Liver (tissue), 9 donors: Measurements from ENCODE around the gene TTC12. TPM values are rescaled to one million over a fixed set of nuclear protein-coding genes. Genes with fewer than 3 reads are reported as not detected.
A peak's percentile ranks its signal among the peaks of the same experiment; 100 is the strongest.

Source experiments
- DNase-seq: peaks from one replicate; pipeline ENCODE4 v3.0.0-alpha.2; 2017; ENCODE audit warnings: low spot score
- H3K27ac ChIP-seq, 2 donors: one replicate each; pipeline ENCODE4 v1.7.0; 2013; ENCODE audit warnings: inconsistent platforms in 2 of 2, low read length in 2 of 2, control low read depth in 1 of 2, low read depth in 1 of 2, mild to moderate bottlenecking in 1 of 2
- H3K27me3 ChIP-seq, 4 donors: one replicate each; pipeline versions ENCODE4 v1.6.1 to v1.7.0; 2013; ENCODE audit warnings: low read length in 3 of 4, inconsistent platforms in 1 of 4, mild to moderate bottlenecking in 1 of 4, moderate library complexity in 1 of 4; ENCODE audit not compliant: control insufficient read depth in 4 of 4, insufficient read depth in 4 of 4
- H3K36me3 ChIP-seq, 4 donors: one replicate each; pipeline versions ENCODE4 v1.6.1 to v1.7.0; 2013; ENCODE audit warnings: low read length in 3 of 4, mild to moderate bottlenecking in 3 of 4, low read depth in 1 of 4, moderate library complexity in 1 of 4; ENCODE audit not compliant: control insufficient read depth in 4 of 4, insufficient read depth in 3 of 4
- H3K4me1 ChIP-seq, 4 donors: one replicate each; pipeline versions ENCODE4 v1.6.1 to v1.7.0; 2013; ENCODE audit warnings: low read length in 3 of 4, mild to moderate bottlenecking in 3 of 4, moderate library complexity in 1 of 4; ENCODE audit not compliant: control insufficient read depth in 4 of 4, insufficient read depth in 4 of 4
- H3K4me3 ChIP-seq, 3 donors: one replicate each; pipeline versions ENCODE4 v1.6.1 to v1.7.0; 2013; ENCODE audit warnings: low read length in 3 of 3, control low read depth in 1 of 3, low read depth in 1 of 3, mild to moderate bottlenecking in 1 of 3
- H3K9ac ChIP-seq, 2 donors: one replicate each; pipeline ENCODE4 v1.7.0; 2013; ENCODE audit warnings: low read length in 2 of 2, mild to moderate bottlenecking in 2 of 2, moderate library complexity in 2 of 2, control low read depth in 1 of 2, low read depth in 1 of 2
- H3K9me3 ChIP-seq, 4 donors: one replicate each; pipeline versions ENCODE4 v1.6.1 to v1.7.0; 2013; ENCODE audit warnings: low read length in 3 of 4; ENCODE audit not compliant: control insufficient read depth in 4 of 4
- GABPA ChIP-seq, 2 donors: IDR thresholded peaks in 1 of 2; conservative IDR thresholded peaks in 1 of 2; 2 replicates each; pipeline ENCODE4 v1.6.1; 2016; ENCODE audit warnings: antibody characterized with exemption in 2 of 2, mild to moderate bottlenecking in 1 of 2, moderate library complexity in 1 of 2
- HNF4A ChIP-seq, 2 donors: conservative IDR thresholded peaks; 2 replicates each; pipeline ENCODE4 v1.6.1; 2016; ENCODE audit warnings: antibody characterized with exemption in 2 of 2, mild to moderate bottlenecking in 2 of 2
- HNF4G ChIP-seq: IDR thresholded peaks from 2 replicates; pipeline ENCODE4 v1.6.1; 2016; ENCODE audit warnings: antibody characterized with exemption
- JUND ChIP-seq, 2 donors: IDR thresholded peaks; 2 replicates each; pipeline ENCODE4 v1.6.1; 2016; ENCODE audit warnings: antibody characterized with exemption in 2 of 2
- RAD21 ChIP-seq, 2 donors: IDR thresholded peaks; 2 replicates each; pipeline ENCODE4 v1.6.1; 2016; ENCODE audit warnings: antibody characterized with exemption in 2 of 2, mild to moderate bottlenecking in 2 of 2
- RXRA ChIP-seq, 2 donors: IDR thresholded peaks; 2 replicates each; pipeline ENCODE4 v1.6.1; 2017 to 2018; ENCODE audit warnings: antibody characterized with exemption in 2 of 2, mild to moderate bottlenecking in 1 of 2
- YY1 ChIP-seq: IDR thresholded peaks from 2 replicates; pipeline ENCODE4 v1.6.1; 2016; ENCODE audit warnings: antibody characterized with exemption, mild to moderate bottlenecking
- WGBS: extraction: QIAGEN DNeasy Blood & Tissue Kit; methylation state at CpG from one replicate; pipeline ENCODE4 v1.1.7; 2013; 5-methylcytosine and 5-hydroxymethylcytosine counted together
- polyA plus RNA-seq, 2 donors: library from polyadenylated mRNA; stranded (reverse) in 1 of 2; unstranded in 1 of 2; fragments of 200-250 nt in 1 of 2; fragments of >200 nt in 1 of 2; fragmentation: Nextera tagmentation in 1 of 2; extraction: Ambion mirVana in 1 of 2; gene quantifications; one replicate each; pipeline versions ENCODE4 v1.2.1 to v1.2.3, GENCODE V29; 2013 to 2015
- total RNA-seq, 2 donors: library from RNA; depleted of rRNA; stranded (reverse); fragments of >200 nt; gene quantifications; one replicate each; pipeline ENCODE4 v1.2.3, GENCODE V29; 2014
- TF ChIP-seq, protein P1 (sequence below): IDR thresholded peaks from 2 replicates; pipeline ENCODE4 v1.6.1; 2016; ENCODE audit warnings: antibody characterized with exemption, mild to moderate bottlenecking
- TF ChIP-seq, protein P2 (sequence below): IDR thresholded peaks from 2 replicates; pipeline ENCODE4 v1.6.1; 2016; ENCODE audit warnings: antibody characterized with exemption
- donor health status: healthy.
- donor health status: healthy.
- donor health status: healthy.
- donor health status: healthy.
- donor health status: healthy.

TTC12 gene
- total and polyA plus RNA-seq, 4 donors: 2.8 to 9.0 (median 4.3) TPM

DNA sequence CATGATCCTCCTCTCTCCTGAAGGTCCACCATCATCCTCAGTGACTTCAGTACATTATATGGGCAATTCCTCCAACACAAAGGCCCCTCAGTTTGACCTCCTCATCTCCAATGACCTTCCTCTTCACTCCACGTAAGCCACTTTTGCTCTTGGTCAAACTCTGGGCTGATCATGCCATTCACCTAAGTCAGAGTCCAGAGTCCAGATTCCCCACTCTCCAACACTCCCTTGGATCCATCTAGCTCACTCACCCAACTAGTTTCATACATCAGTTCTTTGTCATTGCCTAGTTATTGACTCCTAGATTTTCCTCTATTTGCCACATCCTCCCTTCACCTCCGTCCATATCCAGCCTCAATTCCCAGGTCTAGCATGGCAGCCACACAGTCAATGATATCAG, 30.5 kb upstream of the TTC12 start:
- WGBS: 67% methylated on average over 2 of the region's 2 CpGs
- Histone ChIP-seq H3K9ac (no peak overlapping the region), H3K27ac (no peak overlapping the region), H3K27me3 (no peaks in the 10 kb centered on the region), H3K9me3 (no peaks in the 10 kb centered on the region), H3K4me3 (no peak overlapping the region), H3K36me3 (no peaks in the 10 kb centered on the region), H3K4me1 (no peaks in the 10 kb centered on the region)
- DNase-seq: no peak
- peak in 1 of 2 donors; percentile 35 for TF ChIP-seq HNF4A (conservative IDR thresholded peaks at IDR 0.05)
- no peak for TF ChIP-seq HNF4G
- TF ChIP-seq, protein P1, sequence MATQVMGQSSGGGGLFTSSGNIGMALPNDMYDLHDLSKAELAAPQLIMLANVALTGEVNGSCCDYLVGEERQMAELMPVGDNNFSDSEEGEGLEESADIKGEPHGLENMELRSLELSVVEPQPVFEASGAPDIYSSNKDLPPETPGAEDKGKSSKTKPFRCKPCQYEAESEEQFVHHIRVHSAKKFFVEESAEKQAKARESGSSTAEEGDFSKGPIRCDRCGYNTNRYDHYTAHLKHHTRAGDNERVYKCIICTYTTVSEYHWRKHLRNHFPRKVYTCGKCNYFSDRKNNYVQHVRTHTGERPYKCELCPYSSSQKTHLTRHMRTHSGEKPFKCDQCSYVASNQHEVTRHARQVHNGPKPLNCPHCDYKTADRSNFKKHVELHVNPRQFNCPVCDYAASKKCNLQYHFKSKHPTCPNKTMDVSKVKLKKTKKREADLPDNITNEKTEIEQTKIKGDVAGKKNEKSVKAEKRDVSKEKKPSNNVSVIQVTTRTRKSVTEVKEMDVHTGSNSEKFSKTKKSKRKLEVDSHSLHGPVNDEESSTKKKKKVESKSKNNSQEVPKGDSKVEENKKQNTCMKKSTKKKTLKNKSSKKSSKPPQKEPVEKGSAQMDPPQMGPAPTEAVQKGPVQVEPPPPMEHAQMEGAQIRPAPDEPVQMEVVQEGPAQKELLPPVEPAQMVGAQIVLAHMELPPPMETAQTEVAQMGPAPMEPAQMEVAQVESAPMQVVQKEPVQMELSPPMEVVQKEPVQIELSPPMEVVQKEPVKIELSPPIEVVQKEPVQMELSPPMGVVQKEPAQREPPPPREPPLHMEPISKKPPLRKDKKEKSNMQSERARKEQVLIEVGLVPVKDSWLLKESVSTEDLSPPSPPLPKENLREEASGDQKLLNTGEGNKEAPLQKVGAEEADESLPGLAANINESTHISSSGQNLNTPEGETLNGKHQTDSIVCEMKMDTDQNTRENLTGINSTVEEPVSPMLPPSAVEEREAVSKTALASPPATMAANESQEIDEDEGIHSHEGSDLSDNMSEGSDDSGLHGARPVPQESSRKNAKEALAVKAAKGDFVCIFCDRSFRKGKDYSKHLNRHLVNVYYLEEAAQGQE: no peak

DNA sequence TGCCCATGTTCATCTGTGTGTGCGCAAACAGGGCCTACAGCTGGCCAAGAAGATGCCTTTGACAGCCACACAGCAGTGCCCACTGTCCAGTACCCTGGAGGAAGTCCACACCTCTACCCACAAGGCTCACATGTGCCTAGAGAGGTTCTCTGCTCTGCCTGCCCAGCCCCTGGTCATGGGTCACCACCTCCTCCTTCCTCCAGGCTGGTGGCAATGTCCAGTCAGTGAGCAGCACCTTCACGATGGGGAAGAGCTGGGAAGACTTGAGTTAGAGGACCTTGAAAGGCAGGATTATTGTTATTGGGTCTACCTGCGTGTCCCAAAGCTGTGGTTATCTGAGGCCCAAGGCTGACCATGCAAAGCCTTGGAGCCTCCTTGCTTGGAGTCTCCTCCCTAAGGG, 28.4 kb upstream of the TTC12 start:
- no peaks in the 10 kb centered on the region for H3K4me1 ChIP-seq
- no peak overlapping the region for H3K4me3 ChIP-seq
- no peaks in the 10 kb centered on the region for H3K36me3 ChIP-seq
- TF ChIP-seq HNF4A (conservative IDR thresholded peaks at IDR 0.05): no peak
- TF ChIP-seq, protein P2, sequence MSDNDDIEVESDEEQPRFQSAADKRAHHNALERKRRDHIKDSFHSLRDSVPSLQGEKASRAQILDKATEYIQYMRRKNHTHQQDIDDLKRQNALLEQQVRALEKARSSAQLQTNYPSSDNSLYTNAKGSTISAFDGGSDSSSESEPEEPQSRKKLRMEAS: no peak
- no peak for TF ChIP-seq GABPA (IDR thresholded peaks at IDR 0.05 in 1 of 2, conservative IDR thresholded peaks at IDR 0.05 in 1 of 2)
- no peak for TF ChIP-seq JUND (IDR thresholded peaks at IDR 0.05)
- DNase-seq: no peak
- 95% methylated on average over 3 of the region's 3 CpGs for WGBS
- H3K9ac ChIP-seq: no peak overlapping the region
- H3K27ac ChIP-seq: no peak overlapping the region
- no peaks in the 10 kb centered on the region for H3K27me3 ChIP-seq
- H3K9me3 ChIP-seq: no peaks in the 10 kb centered on the region

DNA sequence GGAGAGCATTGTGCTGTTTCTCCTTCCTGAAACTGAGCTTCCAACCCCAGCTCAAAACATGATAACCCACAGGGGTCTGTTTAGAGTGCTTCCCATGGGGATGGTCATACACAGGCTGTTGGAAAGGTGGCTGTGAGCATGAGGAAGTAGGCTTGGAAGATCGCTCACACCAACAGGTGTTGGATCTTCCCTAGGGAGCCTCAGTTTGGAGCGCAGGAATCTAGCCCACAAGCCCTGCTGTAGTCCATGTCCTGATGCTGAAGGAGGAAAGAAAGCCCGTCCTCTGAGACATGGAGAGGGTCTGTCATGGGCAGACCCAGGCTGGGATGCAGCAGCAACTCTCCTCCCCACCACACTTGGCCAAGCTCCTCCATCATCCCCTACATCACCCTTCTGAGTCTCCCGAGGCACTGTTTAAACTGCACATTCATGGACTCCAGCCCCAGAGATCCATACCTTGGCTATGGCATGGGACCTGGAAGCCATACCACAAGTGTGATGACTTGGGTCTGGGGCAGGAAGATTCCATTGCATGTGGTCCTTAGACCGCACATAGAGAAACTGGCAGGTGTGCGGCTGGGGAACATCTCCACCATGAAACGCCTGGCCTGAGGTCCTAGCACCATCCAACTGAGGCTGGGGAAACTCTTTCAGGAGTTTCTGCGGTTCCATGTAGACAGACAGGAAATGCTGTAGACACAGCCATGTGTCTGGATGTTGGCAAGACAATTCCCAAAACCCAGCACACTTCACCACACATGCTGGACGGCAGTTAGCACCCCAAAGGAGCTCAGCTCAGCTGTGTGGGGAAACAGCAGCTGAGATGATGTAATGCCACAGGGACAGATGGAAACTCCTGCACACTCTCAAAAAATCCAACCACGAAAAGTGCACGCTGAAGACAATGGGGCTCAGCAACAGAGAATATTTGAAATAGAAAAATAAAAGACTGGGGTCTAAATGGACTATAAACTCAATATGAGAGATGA, 27.6 kb upstream of the TTC12 start:
- Histone ChIP-seq H3K9ac (no peak overlapping the region), H3K27ac (no peak overlapping the region), H3K9me3 (no peaks in the 10 kb centered on the region), H3K4me1 (no peaks in the 10 kb centered on the region), H3K4me3 (no peak overlapping the region), H3K36me3 (no peaks in the 10 kb centered on the region), H3K27me3 (no peaks in the 10 kb centered on the region)
- no peak for TF ChIP-seq RAD21 (IDR thresholded peaks at IDR 0.05)
- TF ChIP-seq HNF4G: no peak
- no peak for TF ChIP-seq YY1
- TF ChIP-seq RXRA (IDR thresholded peaks at IDR 0.05): no peak
- WGBS: 91% methylated on average over 11 of the region's 11 CpGs
- DNase-seq: no peak
